SK-N-SH treated with all-trans-retinoic acid at 6 μM for 48 hours (cell line): ENCODE results near the gene GSE1.

Experiments used
- OSR1 ChIP-seq: fragments of 250-450 bp; sonication (Bioruptor Pico); IDR thresholded peaks from 2 replicates; pipeline ENCODE4 v1.8.0; 2022; ENCODE audit warnings: moderate library complexity, mild to moderate bottlenecking, inconsistent platforms
- PPARA ChIP-seq: fragments of 250-450 bp; sonication (Bioruptor Pico); IDR thresholded peaks from 2 replicates; pipeline ENCODE4 v1.5.0; 2020; ENCODE audit warnings: mild to moderate bottlenecking, borderline replicate concordance
- ZNF70 ChIP-seq: fragments of 450-650 bp; formaldehyde crosslinking; IDR thresholded peaks from 2 replicates; pipeline ENCODE4 v1.5.0; 2020; ENCODE audit warnings: mild to moderate bottlenecking, moderate library complexity

DNA sequence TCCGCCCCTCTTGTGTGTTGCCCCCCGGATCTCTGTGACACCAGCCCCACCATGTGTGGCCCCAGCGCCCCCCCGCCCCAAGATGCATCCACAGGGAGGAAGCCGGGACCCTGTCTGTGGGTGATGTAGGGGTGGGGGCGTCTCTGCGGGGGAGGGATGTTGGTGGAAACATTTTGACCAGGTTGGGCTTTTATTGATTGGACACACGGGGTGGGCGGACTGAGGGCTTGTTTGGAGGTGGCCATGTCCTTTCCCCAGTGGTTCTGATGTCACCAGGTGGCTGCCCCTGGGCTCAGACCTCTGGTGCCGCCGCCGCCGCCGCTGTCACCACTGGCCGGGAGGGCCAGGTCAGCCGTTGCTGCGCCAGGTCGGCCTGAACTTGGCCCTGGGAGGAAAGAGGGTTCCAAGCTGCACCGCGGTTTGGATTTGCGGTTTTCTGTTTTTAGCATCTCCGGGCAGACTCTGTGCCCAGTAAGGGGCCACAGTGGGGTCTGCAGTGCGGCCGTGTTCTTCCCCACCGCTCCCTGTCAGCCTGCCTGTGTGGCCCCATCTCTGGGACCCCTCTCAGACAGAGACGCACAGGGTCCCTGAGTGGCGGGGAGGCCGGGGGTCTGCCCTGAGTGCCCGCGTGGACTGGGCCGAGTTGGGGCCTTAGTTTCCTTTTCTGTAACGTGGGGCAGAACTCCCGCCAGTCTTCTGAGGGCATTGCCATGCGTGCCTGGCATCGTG lies 19.8 kb downstream of the GSE1 start:
- TF ChIP-seq ZNF70 (no peak), OSR1 (CRISPR knock-in tag) (no peak), PPARA (CRISPR knock-in tag) (no peak)
